A549 treated with AZD2906 at 1 μM for 4 hours (cell line): ENCODE results near the gene RDM1. TPM values are rescaled to one million over a fixed set of nuclear protein-coding genes. Genes with fewer than 3 reads are reported as not detected.

Experiments
- total RNA-seq: library from RNA; stranded (reverse); fragments of 200-300 nt; extraction: Qiagen RNA extraction; gene quantifications from 5 replicates; pipeline ENCODE4 v1.2.3, GENCODE V29; 2022

Gene RDM1
- total RNA-seq: 2.6 to 3.9 TPM (median 3.4 TPM) in 5 replicates

GRCh38 chr17:35930211-35931065 lies at the start of gene RDM1:
Gene RDM1 (minus strand): TSS chr17:35930773. CDS start chr17:35930727, 46 bp downstream.

GRCh38 chr17:35943537-35943936 lies 13.0 kb upstream of the RDM1 start, which contains the start of gene LYZL6:
Gene LYZL6 (minus strand): TSS chr17:35943713. CDS start chr17:35939356, 4,357 bp downstream.

GRCh38 chr17:35879773-35880654 lies 50.6 kb downstream of the RDM1 start, which contains the start of gene CCL5:
Gene CCL5 (minus strand): TSS chr17:35880360.

GRCh38 chr17:35868737-35869136 lies 61.8 kb downstream of the RDM1 start, which contains the start of gene HEATR9:
Gene HEATR9 (minus strand): TSS chr17:35868891. CDS start chr17:35868742, 149 bp downstream.

Other genes starting within 250 kb of the RDM1 start
- 0.07 to 0.30 TPM (median 0.13 TPM) in 5 replicates for gene RASL10B, start 199.1 kb downstream of the RDM1 start, total RNA-seq
- gene GAS2L2, start 177.5 kb downstream of the RDM1 start, total RNA-seq: 0.07 to 0.09 TPM (median 0.08 TPM) in 5 replicates
- gene C17orf50, start 169.9 kb downstream of the RDM1 start, total RNA-seq: 0.12 to 0.53 TPM (median 0.26 TPM) in 5 replicates
- gene MMP28, start 135.1 kb downstream of the RDM1 start, total RNA-seq: 4.9 to 8.4 TPM (median 7.1 TPM) in 5 replicates
- gene TAF15, start 121.3 kb downstream of the RDM1 start, total RNA-seq: 190 to 214 TPM (median 208 TPM) in 5 replicates
- not detected in 5 replicates for gene HEATR9, start 61.9 kb downstream of the RDM1 start, total RNA-seq
- gene CCL5, start 50.4 kb downstream of the RDM1 start, total RNA-seq: 0.79 to 1.5 TPM (median 1.2 TPM) in 5 replicates
- not detected in 5 replicates for gene LYZL6, start 12.9 kb upstream of the RDM1 start, total RNA-seq
- not detected in 5 replicates for gene CCL16, start 50.7 kb upstream of the RDM1 start, total RNA-seq
- gene CCL14, start 56.0 kb upstream of the RDM1 start, total RNA-seq: not detected in 5 replicates
- gene CCL15, start 70.8 kb upstream of the RDM1 start, total RNA-seq: not detected in 5 replicates
- not detected in 5 replicates for gene CCL23, start 87.2 kb upstream of the RDM1 start, total RNA-seq
- gene CCL18, start 133.5 kb upstream of the RDM1 start, total RNA-seq: not detected in 5 replicates
- gene CCL3, start 159.4 kb upstream of the RDM1 start, total RNA-seq: not detected in 5 replicates
- 0.09 TPM in 1 of 5 replicates, not detected in the others for gene CCL4, start 173.1 kb upstream of the RDM1 start, total RNA-seq
- gene TBC1D3B, start 245.9 kb upstream of the RDM1 start, total RNA-seq: 1.8 to 3.6 TPM (median 3.1 TPM) in 5 replicates